HG03571 (cell line): ENCODE results near the gene PARD3.
A peak's percentile ranks its signal among the peaks of the same experiment; 100 is the strongest.

ENCODE experiments used
- ATAC-seq: cut with Tn5 transposase; IDR thresholded peaks from one replicate; pipeline ENCODE4 v1.9.1; 2021; ENCODE audit not compliant: unreplicated experiment

PARD3 gene

DNA sequence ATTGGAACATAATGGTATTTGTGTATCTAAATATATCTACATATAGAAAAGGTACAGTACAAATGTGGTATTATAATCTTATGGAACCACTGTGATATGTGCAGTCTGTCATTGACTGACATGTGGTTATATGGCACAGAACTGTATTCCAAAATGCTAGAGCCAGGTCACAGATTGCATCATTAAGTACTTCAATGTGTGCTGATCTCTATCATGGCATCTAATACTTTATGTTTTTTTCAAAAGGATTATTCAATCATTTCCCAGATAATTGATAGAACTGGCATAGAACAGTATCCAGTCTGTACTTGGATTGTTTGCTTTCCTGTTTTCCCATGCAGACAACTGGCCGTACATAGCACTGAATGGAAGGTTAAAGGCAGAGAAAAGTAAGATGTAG, 662.7 kb downstream of the PARD3 start:
- no peak for ATAC-seq

DNA sequence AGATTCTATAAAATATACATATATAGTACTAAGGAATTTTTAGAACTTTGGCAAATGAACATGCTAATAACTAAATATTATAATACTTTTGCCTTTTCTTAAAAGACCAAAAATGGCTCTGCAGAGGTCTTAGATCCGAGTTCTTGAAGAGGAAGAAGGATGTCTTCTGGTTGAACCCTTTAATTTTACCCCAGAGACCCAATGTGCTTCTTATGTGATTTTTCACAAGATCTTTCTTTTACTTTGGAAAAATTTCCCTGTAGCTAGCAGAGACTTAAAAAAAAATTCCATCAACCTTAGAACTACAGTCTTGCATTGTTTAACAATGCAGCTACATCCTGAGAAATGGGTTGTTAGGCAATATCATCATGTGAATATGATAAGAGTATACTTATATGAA, 663.2 kb downstream of the PARD3 start:
- ATAC-seq, result no peak

DNA sequence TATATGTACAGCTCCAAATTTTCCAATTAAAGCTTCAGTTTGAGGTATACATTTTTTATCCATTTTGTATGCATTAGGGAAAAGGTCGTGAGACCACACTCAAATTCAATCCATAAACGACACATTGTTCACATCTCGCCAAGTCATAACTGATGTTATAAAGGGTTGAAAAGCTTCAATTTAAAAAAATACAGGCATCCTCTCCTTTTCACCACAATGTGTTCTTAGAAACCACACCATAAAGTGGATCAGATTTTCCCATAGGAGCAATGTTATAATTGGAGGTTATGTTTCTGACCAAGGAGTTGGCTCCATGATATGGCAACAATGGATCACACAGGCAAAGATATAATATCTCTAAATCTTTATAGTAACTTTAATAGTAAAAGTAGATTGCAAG, 663.6 kb downstream of the PARD3 start:
- no peak for ATAC-seq

DNA sequence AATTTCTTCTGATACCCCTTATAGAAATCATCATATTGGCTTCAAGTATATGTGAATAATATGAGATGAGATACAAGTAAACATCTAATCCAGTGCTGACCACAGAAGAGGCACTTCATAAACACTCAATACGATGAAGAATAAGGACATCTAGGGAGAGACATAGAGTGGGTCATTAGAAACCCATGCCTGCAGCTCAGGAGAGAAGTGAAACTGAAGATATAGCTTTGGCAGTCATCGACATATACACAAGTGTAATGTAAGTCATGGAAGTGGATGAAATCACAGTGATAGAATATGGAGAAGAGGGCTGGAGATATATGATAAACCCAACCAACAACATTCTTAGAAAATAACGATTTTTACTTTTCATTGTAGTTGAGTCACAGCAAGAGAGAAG, 665.0 kb downstream of the PARD3 start:
- no peak for ATAC-seq

DNA sequence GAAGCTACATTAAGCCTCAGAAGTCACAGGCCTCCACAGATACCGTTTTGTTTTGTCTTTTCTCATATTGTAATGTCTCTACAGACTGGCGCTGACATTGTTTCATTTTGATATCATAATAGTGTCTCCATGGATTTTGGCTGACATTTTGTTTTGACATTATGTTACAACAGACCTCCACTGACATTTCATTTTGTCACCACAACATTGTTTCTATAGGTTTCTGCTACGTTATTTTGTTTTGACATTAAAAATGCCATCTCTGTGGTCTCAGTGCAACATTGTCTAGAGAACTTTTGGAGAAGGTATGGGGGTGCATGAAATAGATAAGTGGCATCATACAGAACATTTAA, 666.8 kb downstream of the PARD3 start:
- ATAC-seq, result no peak

DNA sequence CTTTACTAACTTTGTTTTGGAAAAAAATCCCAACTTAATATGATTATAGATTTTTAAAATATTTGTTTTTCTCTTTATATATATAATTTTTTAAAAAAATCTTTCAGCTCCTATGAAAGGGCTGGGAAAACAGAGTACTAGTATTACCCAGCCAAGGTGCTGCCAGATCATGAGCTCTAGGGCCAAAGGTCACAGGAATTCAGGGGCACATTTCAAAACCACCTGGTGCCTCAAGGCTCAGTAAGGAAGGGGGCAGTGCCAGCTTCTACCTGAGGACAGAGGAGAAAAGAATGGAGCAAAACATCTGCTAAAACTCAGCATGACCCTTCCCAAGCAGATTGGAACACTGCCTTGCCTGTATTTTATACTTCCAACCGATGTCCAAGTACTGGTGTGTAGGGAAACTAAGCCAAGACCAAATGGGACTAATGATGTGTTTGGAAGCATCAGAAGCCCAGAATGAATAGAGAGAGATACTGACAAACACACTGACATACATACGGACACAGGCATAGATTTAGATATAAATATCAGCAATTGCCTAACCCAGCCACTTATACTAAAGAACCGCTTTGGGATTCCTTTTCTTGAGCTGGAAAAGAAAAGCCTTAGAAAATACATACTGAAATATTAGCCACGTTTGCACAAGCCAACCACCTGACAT, 667.3 kb downstream of the PARD3 start:
- no peak for ATAC-seq

DNA sequence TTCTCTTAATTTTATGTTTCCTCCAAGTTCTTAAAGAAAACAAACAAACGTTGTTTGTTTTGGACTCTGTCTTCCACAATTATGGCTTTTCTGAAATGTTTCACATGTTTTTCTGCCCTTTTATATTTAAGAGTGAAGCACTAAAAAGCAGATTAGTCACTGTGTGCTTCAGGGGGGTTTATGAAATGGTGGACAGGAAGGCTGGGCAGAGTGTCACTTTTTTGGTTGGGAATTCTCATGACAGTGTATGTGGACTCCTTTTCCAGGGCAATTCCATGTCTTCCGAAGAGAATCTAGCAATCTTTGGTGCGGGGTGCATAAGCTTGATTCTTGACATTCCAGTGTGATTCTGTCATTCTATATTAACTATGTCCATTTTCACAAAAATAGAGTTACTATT, 669.4 kb downstream of the PARD3 start:
- no peak for ATAC-seq

DNA sequence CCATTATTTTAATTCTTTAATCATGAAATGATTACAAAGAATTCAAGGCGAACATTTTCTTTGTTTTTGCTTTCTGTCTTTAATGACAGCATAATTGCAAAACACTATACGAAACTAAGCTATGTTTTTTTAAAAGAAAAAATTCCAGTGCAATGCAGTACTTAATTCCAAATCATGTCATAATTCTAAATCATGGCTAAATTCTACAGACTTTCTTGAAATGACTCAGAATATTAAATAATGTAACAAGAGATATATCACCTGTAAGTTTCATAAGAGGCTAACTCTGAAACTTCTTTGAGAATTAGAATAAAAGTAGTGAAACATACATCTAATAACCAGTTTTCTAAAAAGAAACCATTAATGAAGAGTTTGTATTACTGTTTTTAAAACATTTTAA, 671.6 kb downstream of the PARD3 start:
- ATAC-seq, result no peak

DNA sequence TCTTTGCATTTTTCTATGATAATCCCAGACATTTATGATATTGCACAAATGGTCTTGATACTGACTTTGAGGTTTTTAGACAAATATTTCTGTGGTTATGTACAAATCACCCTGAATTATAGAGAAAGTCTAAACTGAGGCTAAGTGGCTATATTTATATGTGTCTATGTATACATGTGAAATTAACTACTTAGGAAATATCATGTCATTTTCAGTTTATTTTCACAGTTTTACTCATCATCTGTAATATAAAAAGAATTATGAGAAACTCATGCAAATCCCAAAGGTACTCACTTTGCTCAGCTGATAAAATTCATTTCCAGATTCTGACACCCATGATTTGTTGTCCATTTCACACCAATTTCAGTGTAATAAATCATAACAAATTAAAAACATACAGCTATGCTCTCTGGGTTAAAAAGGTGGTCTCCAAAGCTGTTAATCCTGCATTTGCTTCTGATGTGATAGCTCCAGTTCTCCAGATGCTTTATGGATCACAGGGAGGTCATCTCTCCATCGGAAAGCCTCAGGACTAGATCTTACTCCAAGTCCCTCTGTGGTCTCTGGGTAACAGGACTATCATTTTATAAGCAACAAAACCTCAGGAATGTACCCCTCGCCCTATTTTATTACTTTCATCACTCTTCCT, 673.9 kb downstream of the PARD3 start:
- no peak for ATAC-seq

DNA sequence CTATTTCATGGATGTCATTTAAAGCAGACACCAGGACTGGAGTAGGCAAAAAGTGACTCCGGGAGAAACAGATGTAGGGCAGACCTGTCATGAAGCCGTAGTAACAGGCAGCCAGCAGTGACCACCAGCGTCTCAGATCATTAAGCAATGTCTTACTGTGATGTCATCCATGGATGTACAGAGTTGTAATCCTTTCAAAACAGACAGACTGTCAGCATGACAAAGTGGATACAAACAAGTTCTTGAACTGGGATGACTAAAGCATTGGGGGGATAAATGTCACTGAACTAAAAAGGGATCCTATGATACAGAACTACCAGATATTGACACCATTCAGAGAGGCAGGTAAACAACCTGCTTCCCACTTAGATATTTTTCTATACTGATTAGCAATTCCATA, 675.5 kb downstream of the PARD3 start:
- no peak for ATAC-seq

DNA sequence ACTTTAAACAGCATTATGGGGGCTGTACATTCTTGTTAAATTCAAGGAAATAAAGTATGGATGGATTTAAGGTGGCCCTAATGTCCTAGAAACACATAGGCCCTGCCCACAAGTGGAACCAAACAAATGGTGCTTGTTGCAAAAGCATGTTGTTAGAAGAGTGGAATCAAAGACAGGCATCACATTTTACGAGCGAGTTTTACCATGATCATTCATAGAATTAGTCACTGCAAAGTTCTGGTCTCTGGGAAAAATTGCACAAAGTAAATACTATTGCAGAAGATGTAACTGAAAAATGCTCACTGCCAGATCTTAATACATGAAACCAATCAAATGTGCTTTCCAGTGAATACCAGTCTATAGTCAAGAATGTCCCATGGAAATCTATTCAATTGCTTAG, 677.1 kb downstream of the PARD3 start:
- no peak for ATAC-seq

DNA sequence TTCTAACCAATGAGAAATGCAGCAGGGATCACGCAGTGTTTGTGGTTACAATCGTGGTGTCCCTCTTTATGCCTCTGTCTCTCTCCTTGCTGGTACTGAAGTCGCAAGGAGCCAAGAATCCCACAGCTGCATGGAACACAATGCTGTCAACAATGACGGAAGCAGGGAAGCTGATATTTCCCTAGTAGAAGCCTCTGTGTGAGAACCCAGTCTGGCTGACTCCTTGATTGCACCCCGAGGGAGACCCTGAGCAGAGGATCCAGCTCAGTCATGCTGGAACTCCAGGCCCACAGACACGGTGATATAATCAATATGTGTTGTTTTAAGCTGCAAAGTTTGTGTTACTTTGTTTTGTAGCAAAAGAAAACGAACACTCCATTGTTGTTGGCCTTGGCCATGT, 677.9 kb downstream of the PARD3 start:
- ATAC-seq, result no peak

DNA sequence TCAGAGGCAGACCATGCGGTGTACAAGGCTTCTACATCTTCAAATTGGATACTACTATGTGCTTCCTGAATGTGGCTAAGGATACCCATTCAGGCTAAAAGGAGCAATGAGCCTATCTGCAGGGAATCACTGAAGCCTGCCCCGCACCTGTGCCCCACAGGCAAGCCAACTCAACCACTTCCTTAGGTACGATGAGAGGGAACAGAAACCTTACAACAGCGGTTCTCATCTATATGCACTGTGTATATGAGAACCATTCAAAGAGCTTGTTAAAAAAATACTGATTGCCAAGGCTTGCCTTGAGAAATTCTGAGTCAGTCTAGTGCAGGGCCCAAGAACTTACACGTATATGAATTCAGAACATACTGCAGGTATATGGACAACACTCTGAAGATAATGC, 679.6 kb downstream of the PARD3 start:
- peak; percentile 77 for ATAC-seq

DNA sequence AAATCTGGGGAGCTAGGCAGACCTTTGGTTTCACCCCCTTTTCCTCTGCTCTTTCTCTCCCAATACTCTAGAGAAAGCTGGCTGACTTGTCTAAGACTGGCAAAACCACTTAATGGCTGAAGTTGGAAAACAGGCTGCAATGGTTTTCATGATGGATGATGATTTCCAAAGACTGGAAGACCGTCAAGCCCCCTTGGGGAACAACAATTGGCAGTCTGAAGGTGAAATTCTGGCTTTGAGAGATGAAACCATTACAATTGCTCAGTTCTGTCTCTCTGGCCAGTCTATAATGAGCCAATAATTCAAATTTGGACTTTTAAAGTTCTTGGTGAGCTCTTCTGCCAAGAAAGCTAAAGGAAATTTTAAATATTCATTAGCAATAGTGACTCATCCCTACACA, 680.5 kb downstream of the PARD3 start:
- no peak for ATAC-seq

DNA sequence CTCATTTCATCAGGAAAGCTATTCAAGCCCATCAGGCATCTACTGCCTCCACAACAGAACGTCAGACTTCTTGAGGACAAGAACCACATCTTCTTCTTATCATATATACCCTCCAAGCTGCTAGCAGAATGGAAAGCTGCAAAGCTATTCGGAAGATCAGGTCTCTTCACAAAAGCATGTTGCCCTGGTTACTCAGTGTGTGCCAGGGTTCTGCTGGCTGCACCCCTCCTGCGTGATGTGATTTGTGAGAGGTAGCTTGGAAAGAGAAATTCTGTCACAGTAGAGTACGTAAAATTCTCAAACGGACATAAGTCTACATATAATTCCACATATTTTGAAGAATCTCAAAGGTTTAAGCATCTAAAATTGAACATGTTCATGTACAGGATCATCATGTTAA, 681.7 kb downstream of the PARD3 start:
- no peak for ATAC-seq

DNA sequence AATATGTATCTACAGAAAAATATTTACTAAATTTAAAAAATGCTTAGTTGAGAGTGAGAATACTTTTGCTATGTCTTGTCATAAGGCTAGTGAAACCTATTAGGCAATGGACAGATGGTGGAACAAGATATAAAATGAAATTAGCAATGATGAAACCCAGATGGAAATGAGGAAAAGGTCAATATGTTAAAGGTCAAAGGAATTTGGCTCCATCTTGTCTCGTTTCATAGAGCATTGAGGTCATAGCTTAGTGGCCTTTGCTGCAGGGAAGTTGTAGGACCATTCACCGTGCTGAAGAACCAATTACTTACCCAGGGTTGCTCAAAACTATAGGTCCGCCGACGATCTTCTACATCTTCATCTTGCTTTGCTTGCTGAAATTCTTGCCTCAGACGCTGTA, 683.9 kb downstream of the PARD3 start:
- no peak for ATAC-seq

DNA sequence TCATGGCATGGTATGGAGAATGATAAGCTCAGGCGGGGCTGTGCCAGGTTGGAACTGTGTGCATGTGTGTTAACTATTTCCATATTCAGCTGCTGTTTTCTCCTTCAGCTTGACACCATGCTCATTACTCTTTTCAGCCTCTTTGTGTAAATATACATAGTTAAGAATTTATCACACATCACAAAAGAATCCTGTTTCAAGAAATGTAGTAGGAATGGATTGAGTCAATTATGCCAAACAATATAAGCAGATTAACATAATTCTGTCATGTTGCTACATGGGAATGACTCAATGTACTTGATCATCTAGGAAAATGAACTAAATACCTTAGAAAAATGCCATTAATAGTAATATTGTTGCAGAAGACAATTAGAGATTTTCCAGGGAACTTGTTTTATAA, 687.4 kb downstream of the PARD3 start:
- no peak for ATAC-seq

DNA sequence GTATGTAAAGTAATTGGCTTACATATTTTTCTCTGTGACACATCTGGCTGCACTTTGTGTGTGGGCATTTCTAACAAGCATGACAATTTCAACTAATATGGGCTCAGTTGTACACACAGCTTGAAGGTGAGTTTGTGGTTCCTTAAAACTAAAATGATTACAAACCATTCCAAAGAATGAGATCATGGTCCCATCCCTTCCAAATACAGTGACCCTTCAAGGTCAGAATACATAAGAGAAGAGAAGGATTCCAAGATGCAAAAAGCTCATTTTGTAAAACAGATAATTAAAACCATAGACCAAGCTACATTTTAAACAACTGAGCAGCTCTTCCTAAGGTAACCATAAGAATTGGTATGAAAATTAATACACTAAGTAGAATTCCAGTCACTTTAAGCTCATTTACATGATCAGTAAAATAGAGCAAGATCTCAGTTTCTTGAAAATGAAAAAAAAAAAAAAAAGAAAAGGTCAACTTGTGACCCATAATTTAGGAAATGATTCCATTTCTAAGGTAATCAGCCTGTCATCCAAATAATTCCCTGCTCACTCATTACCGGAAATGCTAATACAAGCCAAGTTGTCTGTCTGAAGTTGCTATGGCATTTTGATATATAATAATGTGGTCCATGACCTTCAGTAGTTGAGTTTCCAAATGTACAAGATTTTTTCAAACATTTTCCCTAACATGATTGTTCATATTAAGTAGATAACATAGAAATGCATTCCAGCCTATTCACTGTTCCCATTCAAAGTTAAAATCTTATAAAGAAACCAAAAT, 688.5 kb downstream of the PARD3 start:
- ATAC-seq, result no peak

DNA sequence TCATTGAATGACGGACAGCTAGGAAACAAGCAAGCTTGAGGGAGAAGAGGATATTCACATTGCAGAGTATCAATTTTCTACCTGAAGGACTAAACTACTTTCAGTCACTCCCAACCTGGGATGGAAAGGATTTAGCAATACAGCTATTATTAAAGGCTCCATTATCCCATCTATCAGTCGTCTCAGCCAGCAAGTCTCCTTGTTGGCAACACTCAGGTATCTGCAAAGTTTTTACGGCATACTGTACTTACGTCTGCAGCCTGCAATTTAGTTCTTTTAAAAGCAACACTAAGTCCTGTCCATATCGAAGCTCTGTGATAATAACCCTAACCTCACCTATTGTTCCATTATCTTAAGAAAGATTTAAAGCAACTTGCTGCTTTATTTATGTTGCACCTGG, 689.4 kb downstream of the PARD3 start:
- no peak for ATAC-seq

DNA sequence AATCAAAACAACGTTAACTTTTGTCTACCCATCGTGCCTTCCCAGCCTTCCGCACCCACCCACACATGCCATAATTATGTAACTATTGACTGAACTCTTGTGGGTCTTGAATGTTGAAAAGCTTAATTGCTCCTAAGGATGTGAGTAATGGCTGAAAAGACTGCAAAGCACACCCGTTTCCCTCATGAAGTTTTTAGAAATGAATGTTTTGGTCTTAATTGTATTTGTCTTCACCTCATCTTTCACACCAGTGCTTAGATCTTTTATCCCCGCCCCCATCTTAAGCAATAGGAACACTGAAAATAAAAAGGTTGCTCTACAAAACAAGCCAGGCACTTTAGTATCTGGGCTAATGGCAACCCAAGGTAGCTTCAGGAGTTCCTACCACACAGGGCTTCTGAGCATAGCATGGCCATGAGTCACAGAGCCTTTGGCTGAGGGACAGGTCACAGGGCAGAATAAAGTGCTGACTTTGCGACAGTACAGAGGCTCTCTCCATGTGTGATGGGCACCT, 690.5 kb downstream of the PARD3 start:
- ATAC-seq, result no peak

DNA sequence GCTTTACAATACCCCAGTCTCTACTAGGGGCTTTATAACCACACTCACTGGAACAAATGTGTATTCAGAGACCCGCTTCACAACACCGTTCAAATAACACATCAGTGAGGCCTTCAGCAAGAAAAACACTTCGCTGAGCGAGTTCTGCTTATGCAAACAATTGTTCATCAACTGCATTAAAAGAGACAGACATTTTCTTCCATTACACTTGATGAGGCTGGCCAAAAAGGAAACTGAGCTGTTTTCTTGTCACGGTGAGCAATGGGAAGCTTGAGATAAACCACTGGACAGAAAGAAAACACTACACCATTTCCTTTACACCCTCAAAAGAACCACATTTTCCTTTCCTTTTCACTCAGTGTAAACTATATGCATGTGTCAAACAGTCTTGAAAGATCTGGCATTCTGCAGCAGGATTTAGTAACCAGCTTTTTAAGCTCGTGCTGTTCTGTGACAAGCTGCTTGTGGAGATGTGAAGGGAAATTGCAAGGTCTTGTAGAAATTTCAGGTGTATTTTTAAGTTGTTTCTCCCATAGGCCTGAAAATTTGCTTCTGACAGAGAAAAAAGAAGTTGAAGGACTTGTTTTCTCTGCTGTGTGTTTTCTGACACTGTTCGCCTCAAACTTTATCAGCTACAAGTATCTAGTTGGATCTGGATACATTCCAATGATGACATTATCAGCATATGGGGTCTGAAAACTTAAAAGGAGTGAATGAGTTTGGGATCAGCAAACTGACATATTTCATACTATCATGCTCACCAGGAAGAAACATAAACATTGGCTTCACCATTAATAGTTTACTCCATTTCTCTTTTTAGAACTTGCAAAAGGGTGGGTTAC, 693.1 kb downstream of the PARD3 start:
- no peak for ATAC-seq
